GM23338 (cell line): Measurements from ENCODE around the gene TMEM252. TPM values are rescaled to one million over a fixed set of nuclear protein-coding genes. Genes with fewer than 3 reads are reported as not detected.

Experiments
- ATAC-seq: fragments of 200-7000 bp; cut with Tn5 transposase; 3 replicates; pipeline ENCODE4 v1.9.1; 2020
- DNase-seq: peaks from one replicate; pipeline ENCODE4 v3.0.0-alpha.2; 2015; ENCODE audit warnings: low spot score
- H2AFZ ChIP-seq: fragments of 200-600 bp; sonication (generic); 2 replicates; pipeline ENCODE4 v1.8.0; 2016; ENCODE audit warnings: antibody characterized with exemption, mild to moderate bottlenecking, moderate library complexity
- H3F3A ChIP-seq: fragments of 200-600 bp; sonication (generic); replicated peaks from 2 replicates; pipeline ENCODE4 v1.8.0; 2017; ENCODE audit warnings: antibody characterized with exemption, mixed run types, low read depth
- H3K27ac ChIP-seq: fragments of 200-600 bp; sonication (generic); 2 replicates; pipeline ENCODE4 v1.6.1; 2016; ENCODE audit warnings: low read depth
- H3K27me3 ChIP-seq: fragments of 200-600 bp; sonication (generic); 2 replicates; pipeline ENCODE4 v1.8.0; 2016; ENCODE audit warnings: mild to moderate bottlenecking, mixed run types, moderate library complexity; ENCODE audit not compliant: insufficient read depth
- H3K36me3 ChIP-seq: fragments of 200-600 bp; sonication (generic); 2 replicates; pipeline ENCODE4 v1.8.0; 2016; ENCODE audit warnings: mild to moderate bottlenecking; ENCODE audit not compliant: insufficient read depth
- H3K4me1 ChIP-seq: fragments of 200-600 bp; sonication (generic); 2 replicates; pipeline ENCODE4 v1.8.0; 2016; ENCODE audit warnings: mild to moderate bottlenecking, moderate library complexity; ENCODE audit not compliant: insufficient read depth
- H3K4me2 ChIP-seq: fragments of 200-600 bp; sonication (generic); 2 replicates; pipeline ENCODE4 v1.7.1; 2017; ENCODE audit warnings: mixed run types
- H3K4me3 ChIP-seq: fragments of 200-600 bp; sonication (generic); 2 replicates; pipeline ENCODE4 v1.6.1; 2016; ENCODE audit warnings: mixed run types
- H3K79me2 ChIP-seq: fragments of 200-600 bp; sonication (generic); replicated peaks from 2 replicates; pipeline ENCODE4 v1.8.0; 2017; ENCODE audit warnings: mild to moderate bottlenecking; ENCODE audit not compliant: insufficient read depth
- H3K9me2 ChIP-seq: fragments of 200-600 bp; sonication (generic); 2 replicates; pipeline ENCODE4 v1.8.0; 2017; ENCODE audit not compliant: insufficient read depth
- H4K20me1 ChIP-seq: fragments of 200-600 bp; sonication (generic); replicated peaks from 2 replicates; pipeline ENCODE4 v1.8.0; 2017; ENCODE audit warnings: mild to moderate bottlenecking; ENCODE audit not compliant: insufficient read depth
- H3K27ac Mint-ChIP-seq: 2 replicates; pipeline ENCODE4 v1.8.0; 2020; ENCODE audit warnings: inconsistent platforms, mild to moderate bottlenecking, moderate library complexity, mixed read lengths
- H3K27me3 Mint-ChIP-seq: 3 replicates; pipeline ENCODE4 v1.8.0; 2022; ENCODE audit warnings: low read depth, mild to moderate bottlenecking, moderate library complexity, mixed read lengths, inconsistent platforms; ENCODE audit not compliant: insufficient read depth, poor library complexity
- H3K36me3 Mint-ChIP-seq: 3 replicates; pipeline ENCODE4 v1.8.0; 2021; ENCODE audit warnings: low read depth, mild to moderate bottlenecking, inconsistent platforms, moderate library complexity, mixed read lengths
- H3K4me1 Mint-ChIP-seq: 3 replicates; pipeline ENCODE4 v1.8.0; 2020; ENCODE audit warnings: mild to moderate bottlenecking, inconsistent platforms, mixed read lengths
- H3K4me3 Mint-ChIP-seq: 3 replicates; pipeline ENCODE4 v1.8.0; 2021; ENCODE audit warnings: moderate library complexity, mild to moderate bottlenecking, inconsistent platforms, mixed read lengths
- H3K9me3 Mint-ChIP-seq: 3 replicates; pipeline ENCODE4 v1.8.0; 2020; ENCODE audit warnings: moderate library complexity, mild to moderate bottlenecking, inconsistent platforms, mixed read lengths
- CREB1 ChIP-seq: fragments of 250-450 bp; sonication (Bioruptor Pico); IDR thresholded peaks from 2 replicates; pipeline ENCODE4 v1.5.0; 2020; ENCODE audit warnings: low read depth, mild to moderate bottlenecking, moderate library complexity
- ETS1 ChIP-seq: IDR thresholded peaks from 2 replicates; pipeline ENCODE4 v1.6.1; 2016; ENCODE audit warnings: antibody characterized with exemption
- EZH2phosphoT487 ChIP-seq: fragments of 200-600 bp; sonication (generic); IDR thresholded peaks from one replicate; pipeline ENCODE4 v1.8.1; 2018; ENCODE audit warnings: antibody characterized with exemption; ENCODE audit not compliant: unreplicated experiment
- REST ChIP-seq: IDR thresholded peaks from one replicate; pipeline ENCODE4 v1.6.1; 2018; ENCODE audit warnings: antibody characterized with exemption; ENCODE audit not compliant: unreplicated experiment
- ZNF114 ChIP-seq: fragments of 250-450 bp; sonication (Bioruptor Pico); IDR thresholded peaks from 2 replicates; pipeline ENCODE4 v1.5.0; 2020; ENCODE audit warnings: mild to moderate bottlenecking, moderate library complexity
- ZNF331 ChIP-seq: fragments of 250-450 bp; sonication (Bioruptor Pico); IDR thresholded peaks from 2 replicates; pipeline ENCODE4 v1.5.0; 2020; ENCODE audit warnings: low read depth, mild to moderate bottlenecking, moderate library complexity
- ZNF462 ChIP-seq: fragments of 250-450 bp; sonication (Bioruptor Pico); IDR thresholded peaks from 2 replicates; pipeline ENCODE4 v1.5.0; 2020; ENCODE audit warnings: mild to moderate bottlenecking, moderate library complexity
- polyA plus RNA-seq: library from polyadenylated mRNA; unstranded; fragments of >200 nt; fragmentation: Nextera tagmentation; extraction: Ambion mirVana; gene quantifications from 2 replicates; pipeline ENCODE4 v1.2.1, GENCODE V29; 2016
- total RNA-seq: library from RNA; depleted of rRNA; stranded (reverse); fragments of >200 nt; shearing (Covaris generic); gene quantifications from 2 replicates; pipeline ENCODE4 v1.2.3, GENCODE V29; 2014

TMEM252 gene
- total and polyA plus RNA-seq, 2 experiments from 2014 or later: not detected

GRCh38 chr9:68546596-68547390, 6.1 kb upstream of the TMEM252 start:
- Histone ChIP-seq H3K4me2 (no peak overlapping the region), H3F3A (no peaks in the 10 kb centered on the region), H3K36me3 (no peaks in the 10 kb centered on the region), H3K79me2 (no peaks in the 10 kb centered on the region), H4K20me1 (no peaks in the 10 kb centered on the region), H3K9me2 (no peaks in the 10 kb centered on the region), H2AFZ (no peak overlapping the region), H3K4me1 (no peaks in the 10 kb centered on the region), H3K27ac (no peak overlapping the region), H3K27me3 (peaks cover 11% of the 10 kb centered on the region), H3K4me3 (no peak overlapping the region)
- Mint-ChIP-seq H3K27ac (no peak overlapping the region), H3K27me3 (peaks cover 5% of the 10 kb centered on the region), H3K36me3 (no peaks in the 10 kb centered on the region), H3K4me1 (no peaks in the 10 kb centered on the region), H3K9me3 (no peaks in the 10 kb centered on the region), H3K4me3 (no peak overlapping the region)
- ATAC-seq: no peak
- TF ChIP-seq EZH2phosphoT487: no peak
- no peak for TF ChIP-seq ETS1
- no peak for TF ChIP-seq ZNF114
- no peak for TF ChIP-seq ZNF462 (CRISPR knock-in tag)
- no peak for TF ChIP-seq ZNF331 (CRISPR knock-in tag)
- TF ChIP-seq REST: no peak
- TF ChIP-seq CREB1 (CRISPR knock-in tag): no peak
- DNase-seq: no peak
